GM12872 (cell line): ENCODE data around the gene TRIO.
A peak's percentile ranks its signal among the peaks of the same experiment; 100 is the strongest.

Experiments used
- CTCF ChIP-seq: IDR thresholded peaks from 3 replicates; pipeline ENCODE4 v1.5.1; 2011; ENCODE audit warnings: low read depth, mild to moderate bottlenecking, low read length, moderate library complexity; ENCODE audit not compliant: insufficient read depth

The TRIO gene

GRCh38 chr5:14142827-14143545 is at the start of gene TRIO:
TRIO (plus strand) TSS chr5:14143342; CDS start chr5:14143726, 384 bp downstream.
- peak; percentile 62 for TF ChIP-seq CTCF

GRCh38 chr5:14097998-14098471 is 45.1 kb upstream of the TRIO start:
- no peak for TF ChIP-seq CTCF

GRCh38 chr5:14100281-14100680 is 42.9 kb upstream of the TRIO start:
- no peak for TF ChIP-seq CTCF

- TF ChIP-seq CTCF: no peak
Measured at GRCh38 chr5:14101922-14102321, 41.2 kb upstream of the TRIO start.

GRCh38 chr5:14102666-14103065 is 40.5 kb upstream of the TRIO start:
- TF ChIP-seq CTCF: no peak

GRCh38 chr5:14105718-14106410 is 37.3 kb upstream of the TRIO start:
- no peak for TF ChIP-seq CTCF

GRCh38 chr5:14107536-14107935 is 35.6 kb upstream of the TRIO start:
- no peak for TF ChIP-seq CTCF
